Adrenal gland (tissue), 12 donors: ENCODE results near the gene SSR1. TPM values are rescaled to one million over a fixed set of nuclear protein-coding genes. Genes with fewer than 3 reads are reported as not detected.
A peak's percentile ranks its signal among the peaks of the same experiment; 100 is the strongest.
"Not testable (repeated sequence)": the region's sequence is repeated elsewhere in the genome, so short reads cannot be mapped to it uniquely, and the experiment has no call there.

Experiments
- DNase-seq, 7 donors: peaks; one replicate each; pipeline ENCODE4 v3.0.0-alpha.2; 2019 to 2020
- H3K27ac ChIP-seq, 5 donors: fragments of 200-600 bp; sonication (generic) in 4 of 5; 1 replicate in 3 of 5; 2 replicates in 2 of 5; pipeline versions ENCODE4 v1.5.1 to v1.8.0; 2016 to 2020; ENCODE audit warnings: mild to moderate bottlenecking in 1 of 5
- H3K27me3 ChIP-seq: fragments of 200-600 bp; 2 replicates; pipeline ENCODE4 v1.8.0; 2021
- H3K36me3 ChIP-seq, 2 donors: fragments of 200-600 bp; replicated peaks in 1 of 2; 1 replicate in 1 of 2; 2 replicates in 1 of 2; pipeline versions ENCODE4 v1.5.1 to v1.8.0; 2018 to 2022
- H3K4me1 ChIP-seq, 2 donors: fragments of 200-600 bp; replicated peaks in 1 of 2; 1 replicate in 1 of 2; 2 replicates in 1 of 2; pipeline versions ENCODE4 v1.5.1 to v1.8.0; 2018 to 2021
- H3K4me3 ChIP-seq, 4 donors: fragments of 200-600 bp; sonication (generic) in 3 of 4; one replicate each; pipeline ENCODE4 v1.5.1; 2016 to 2018
- H3K9me3 ChIP-seq, 3 donors: fragments of 200-600 bp; sonication (generic) in 1 of 3; replicated peaks in 1 of 3; 1 replicate in 2 of 3; 2 replicates in 1 of 3; pipeline versions ENCODE4 v1.5.1 to v1.8.0; 2016 to 2021
- POLR2A ChIP-seq, 2 donors: fragments of 450-650 bp; IDR thresholded peaks; one replicate each; pipeline ENCODE4 v1.6.1; 2017; ENCODE audit warnings: antibody characterized with exemption in 2 of 2, mild to moderate bottlenecking in 2 of 2, moderate library complexity in 1 of 2
- WGBS, 4 donors: extraction: QIAGEN DNeasy Blood & Tissue Kit in 2 of 4; methylation state at CpG; one replicate each; pipeline versions ENCODE4 v1.1.5 to v1.1.7; 2013 to 2017; 5-methylcytosine and 5-hydroxymethylcytosine counted together
- intact Hi-C, 2 donors: fragments of 100-400 bp; cut with DNase I; formaldehyde crosslinking; loops; one replicate each; pipeline versions ENCODE4 v1.14.1 to v1.15.0; 2022 to 2023
- polyA plus RNA-seq, 3 donors: library from polyadenylated mRNA; stranded (reverse); fragments of 200-250 nt in 2 of 3; fragments of 350-450 nt in 1 of 3; fragmentation: Illumina TruSeq in 1 of 3; extraction: RNeasy Lipid Tissue Mini Kit (QIAGEN cat#74804) in 1 of 3; gene quantifications; one replicate each; pipeline ENCODE4 v1.2.3, GENCODE V29; 2013 to 2014
- total RNA-seq, 9 donors: library from RNA; depleted of rRNA in 4 of 9; stranded (reverse); fragments of >200 nt in 4 of 9; fragments of 120-200 nt in 1 of 9; fragmentation: NEBNext Ultra II Directional in 1 of 9; extraction: Animal tissue kit (Norgen Biotek cat#: 25700) in 1 of 9; gene quantifications; one replicate each; pipeline versions ENCODE4 v1.1.0 to v1.2.4, GENCODE V29; 2013 to 2023
- TF ChIP-seq, protein P1 (sequence below), 6 experiments: fragments of 450-650 bp in 4 of 6; fragments of 200-600 bp in 2 of 6; sonication (generic) in 1 of 6; IDR thresholded peaks; 1 replicate in 5 of 6; 2 replicates in 1 of 6; pipeline versions ENCODE4 v1.5.1 to v1.8.0; 2016 to 2021; ENCODE audit warnings: antibody characterized with exemption in 6 of 6, mild to moderate bottlenecking in 2 of 6, moderate library complexity in 1 of 6
- donor health status: healthy with polysubstance abuse.
- donor health status: Bipolar disorder and iron deficiency.
- donor health status: DM: yes; HTN: yes; CAD: no.
- donor health status: DM: no; HTN: no; CAD: no.
- donor health status: DM: no; HTN: no; CAD: no.
- donor health status: DM: yes; HTN: yes; CAD: no.

The SSR1 gene
- total and polyA plus RNA-seq, 12 donors, result 9.7 to 281 (median 96.3) TPM

DNA sequence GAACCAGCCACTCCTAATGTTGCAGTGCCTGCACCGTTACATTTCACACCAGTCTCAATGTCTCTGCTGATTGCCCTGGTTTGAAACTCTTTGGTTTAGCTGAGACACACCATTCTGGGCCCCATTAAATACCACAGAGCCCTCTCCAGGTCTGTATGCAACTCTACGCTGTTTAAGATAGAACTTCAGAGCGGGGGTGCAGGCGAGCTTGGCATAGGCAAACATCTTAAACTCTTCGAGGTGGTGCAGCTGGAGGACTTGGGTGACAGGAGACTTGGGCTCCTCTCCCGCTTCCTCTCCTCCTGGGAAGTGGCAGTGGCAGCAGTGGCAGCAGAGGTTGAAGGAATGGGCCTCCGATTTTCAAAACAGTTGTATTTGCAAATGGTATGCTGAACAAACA lies 18.5 kb upstream of the SSR1 start:
- 88 to 94% (median 89%) methylated on average over 7 of the region's 7 CpGs for WGBS, 4 donors
- TF ChIP-seq, protein P1, sequence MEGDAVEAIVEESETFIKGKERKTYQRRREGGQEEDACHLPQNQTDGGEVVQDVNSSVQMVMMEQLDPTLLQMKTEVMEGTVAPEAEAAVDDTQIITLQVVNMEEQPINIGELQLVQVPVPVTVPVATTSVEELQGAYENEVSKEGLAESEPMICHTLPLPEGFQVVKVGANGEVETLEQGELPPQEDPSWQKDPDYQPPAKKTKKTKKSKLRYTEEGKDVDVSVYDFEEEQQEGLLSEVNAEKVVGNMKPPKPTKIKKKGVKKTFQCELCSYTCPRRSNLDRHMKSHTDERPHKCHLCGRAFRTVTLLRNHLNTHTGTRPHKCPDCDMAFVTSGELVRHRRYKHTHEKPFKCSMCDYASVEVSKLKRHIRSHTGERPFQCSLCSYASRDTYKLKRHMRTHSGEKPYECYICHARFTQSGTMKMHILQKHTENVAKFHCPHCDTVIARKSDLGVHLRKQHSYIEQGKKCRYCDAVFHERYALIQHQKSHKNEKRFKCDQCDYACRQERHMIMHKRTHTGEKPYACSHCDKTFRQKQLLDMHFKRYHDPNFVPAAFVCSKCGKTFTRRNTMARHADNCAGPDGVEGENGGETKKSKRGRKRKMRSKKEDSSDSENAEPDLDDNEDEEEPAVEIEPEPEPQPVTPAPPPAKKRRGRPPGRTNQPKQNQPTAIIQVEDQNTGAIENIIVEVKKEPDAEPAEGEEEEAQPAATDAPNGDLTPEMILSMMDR (IDR thresholded peaks at IDR 0.05), result no peak
- TF ChIP-seq POLR2A (IDR thresholded peaks at IDR 0.05), result no peak
- no peak for DNase-seq
- Histone ChIP-seq H3K4me1 (no peaks in the 10 kb centered on the region), H3K4me3 (no peak overlapping the region), H3K27me3 (no peaks in the 10 kb centered on the region), H3K27ac (no peak overlapping the region), H3K36me3 (no peaks in the 10 kb centered on the region), H3K9me3 (no peaks in the 10 kb centered on the region)
- intact Hi-C loops, result no loop called here

DNA sequence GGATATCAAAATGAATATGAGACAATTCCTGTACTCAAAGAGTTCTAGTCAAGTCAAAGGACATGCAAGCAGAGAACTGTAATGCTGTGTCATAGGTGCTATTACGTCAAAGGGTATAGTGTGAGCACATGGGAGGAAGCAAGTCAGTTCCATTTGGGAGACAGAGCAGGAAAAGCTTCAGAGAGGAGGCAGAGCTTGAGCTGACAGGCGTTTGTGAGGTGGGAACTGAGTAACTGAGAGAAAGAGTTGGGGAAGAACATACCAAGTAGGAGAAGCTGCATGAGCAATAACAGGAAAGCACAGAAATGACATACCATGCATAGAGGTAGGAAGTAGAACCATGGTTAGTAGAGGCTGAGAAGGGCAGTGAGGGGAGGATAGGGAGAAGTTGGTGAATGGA lies 15.2 kb upstream of the SSR1 start:
- Histone ChIP-seq H3K9me3 (no peaks in the 10 kb centered on the region), H3K27ac (no peak overlapping the region), H3K4me1 (no peaks in the 10 kb centered on the region), H3K36me3 (no peaks in the 10 kb centered on the region), H3K27me3 (no peaks in the 10 kb centered on the region), H3K4me3 (no peak overlapping the region)
- no peak for DNase-seq
- intact Hi-C loops, result no loop called here
- WGBS, 4 donors, result 41 to 63% (median 46%) methylated on average over 2 of the region's 2 CpGs
- no peak for TF ChIP-seq POLR2A (IDR thresholded peaks at IDR 0.05)

DNA sequence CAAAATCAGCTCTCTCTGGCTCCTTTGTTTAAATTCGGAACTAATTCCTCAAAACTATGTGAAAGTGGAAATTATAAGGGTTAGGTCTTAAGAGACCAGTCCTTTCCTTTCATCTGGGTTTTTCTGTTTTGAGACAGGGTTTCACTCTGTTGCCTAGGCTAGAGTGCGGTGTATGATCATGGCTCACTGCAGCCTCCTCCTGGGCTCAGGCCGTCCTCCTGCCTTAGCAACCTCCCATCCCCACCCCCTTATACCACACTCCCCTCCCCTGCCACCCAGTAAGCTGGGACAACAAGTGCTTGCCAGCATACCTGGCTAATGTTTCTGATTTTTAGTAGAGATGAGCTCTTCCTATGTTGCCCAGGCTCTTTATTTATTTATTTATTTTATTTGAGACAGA lies 12.8 kb upstream of the SSR1 start:
- no peaks in the 10 kb centered on the region for H3K9me3 ChIP-seq
- H3K36me3 ChIP-seq, result no peaks in the 10 kb centered on the region
- no peak overlapping the region for H3K27ac ChIP-seq
- WGBS, 4 donors, result 62 to 71% (median 66%) methylated on average over 3 of the region's 3 CpGs
- TF ChIP-seq, protein P1 (IDR thresholded peaks at IDR 0.05), result no peak
- no peak for TF ChIP-seq POLR2A (IDR thresholded peaks at IDR 0.05)
- H3K27me3 ChIP-seq, result no peaks in the 10 kb centered on the region
- H3K4me1 ChIP-seq, result no peaks in the 10 kb centered on the region
- H3K4me3 ChIP-seq, result no peak overlapping the region
- intact Hi-C loops, result no loop called here
- DNase-seq, result no peak

DNA sequence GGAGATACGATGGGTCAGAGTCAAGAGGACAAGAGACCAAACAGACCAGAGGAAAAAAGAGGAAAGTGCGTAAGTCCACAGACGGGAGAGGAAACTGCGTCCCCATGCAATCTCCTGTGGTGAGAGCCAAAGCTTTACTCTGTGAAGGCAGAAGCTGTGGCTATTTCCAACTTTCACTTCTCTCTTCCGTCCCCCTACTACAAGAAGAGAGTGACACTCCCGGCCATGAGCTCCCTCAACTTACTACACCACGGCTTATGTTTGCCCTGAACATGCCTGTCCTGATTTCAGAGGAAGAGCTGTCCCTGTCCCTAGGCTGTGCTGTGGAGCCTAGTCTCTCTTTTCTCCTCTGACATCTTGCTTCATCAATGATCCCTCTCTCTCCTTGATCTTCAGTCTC lies 11.5 kb upstream of the SSR1 start:
- no peaks in the 10 kb centered on the region for H3K27me3 ChIP-seq
- no peak overlapping the region for H3K27ac ChIP-seq
- H3K36me3 ChIP-seq, result no peaks in the 10 kb centered on the region
- no peaks in the 10 kb centered on the region for H3K9me3 ChIP-seq
- TF ChIP-seq, protein P1 (IDR thresholded peaks at IDR 0.05), result no peak
- TF ChIP-seq POLR2A (IDR thresholded peaks at IDR 0.05), result no peak
- peak in 5 of 7 donors; percentile 23 to 56 (median 33) for DNase-seq
- no peak overlapping the region for H3K4me3 ChIP-seq
- intact Hi-C loops, result no loop called here
- H3K4me1 ChIP-seq, result no peaks in the 10 kb centered on the region
- WGBS, 4 donors, result 62 to 81% (median 72%) methylated on average over 7 of the region's 7 CpGs

DNA sequence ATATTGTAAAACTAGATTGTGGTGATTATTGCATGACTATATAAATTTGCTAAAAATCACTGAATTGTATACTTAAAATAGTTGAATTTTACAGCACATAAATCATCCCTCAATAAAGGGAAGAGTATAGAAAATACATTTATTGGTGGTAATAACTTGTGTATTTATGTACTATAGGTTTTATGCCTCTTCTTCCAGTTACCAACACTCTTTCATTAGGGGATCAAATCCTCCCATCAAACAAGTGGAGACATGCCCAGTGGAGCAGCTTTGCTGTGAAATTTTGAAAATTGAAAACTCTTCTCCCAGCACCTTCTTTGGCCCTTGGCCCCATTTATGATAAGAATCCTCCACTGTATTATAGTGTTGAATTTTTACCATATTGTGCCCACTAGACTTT lies 10.1 kb upstream of the SSR1 start:
- Histone ChIP-seq H3K27me3 (no peaks in the 10 kb centered on the region), H3K9me3 (no peaks in the 10 kb centered on the region), H3K4me3 (no peak overlapping the region), H3K27ac (no peak overlapping the region), H3K36me3 (no peaks in the 10 kb centered on the region), H3K4me1 (no peaks in the 10 kb centered on the region)
- TF ChIP-seq POLR2A (IDR thresholded peaks at IDR 0.05), result no peak
- TF ChIP-seq, protein P1 (IDR thresholded peaks at IDR 0.05), result no peak
- intact Hi-C loops, result no loop called here
- DNase-seq, result no peak

DNA sequence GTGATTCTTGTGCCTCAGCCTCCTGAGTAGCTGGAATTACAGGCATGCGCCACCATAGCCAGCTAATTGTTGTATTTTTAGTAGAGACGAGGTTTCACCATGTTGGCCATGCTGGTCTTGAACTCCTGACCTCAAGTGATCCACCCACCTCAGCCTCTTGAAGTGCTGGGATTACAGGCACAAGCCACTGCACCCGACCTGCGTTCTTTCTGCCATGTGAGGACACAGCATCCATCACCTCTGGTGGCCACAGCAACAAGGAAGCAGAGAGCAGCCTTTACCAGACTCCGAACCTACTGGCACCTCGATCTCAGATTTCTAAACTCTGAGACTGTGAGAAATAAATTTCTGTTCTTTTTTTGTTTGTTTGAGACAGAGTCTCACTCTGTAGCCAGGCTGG lies 8.9 kb upstream of the SSR1 start:
- H3K36me3 ChIP-seq, DNase-seq, H3K27ac ChIP-seq, H3K9me3 ChIP-seq, H3K4me3 ChIP-seq, H3K4me1 ChIP-seq, intact Hi-C loops, H3K27me3 ChIP-seq: not testable (repeated sequence)
- 80 to 91% (median 84%) methylated on average over 6 of the region's 6 CpGs for WGBS, 4 donors

DNA sequence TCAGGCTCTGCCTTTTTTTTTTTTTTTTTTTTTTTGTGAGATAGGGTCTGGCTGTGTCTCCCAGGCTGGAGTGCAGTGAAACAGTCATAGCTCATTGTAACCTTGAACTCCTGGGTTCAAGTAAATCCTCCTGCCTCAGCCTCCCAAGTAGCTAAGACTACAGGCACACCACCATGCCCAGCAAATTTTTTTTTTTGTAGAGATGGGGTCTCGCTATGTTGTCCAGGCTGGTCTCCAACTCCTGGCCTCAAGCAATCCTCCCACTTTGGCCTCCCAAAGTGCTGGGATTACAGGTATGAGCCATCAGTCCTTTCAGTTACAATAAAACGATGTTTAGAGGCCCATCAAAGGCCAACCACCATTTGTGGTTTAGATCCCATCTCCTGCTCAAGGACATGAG lies 6.4 kb upstream of the SSR1 start:
- H3K4me3 ChIP-seq, DNase-seq, H3K4me1 ChIP-seq, H3K27ac ChIP-seq, H3K9me3 ChIP-seq, H3K27me3 ChIP-seq, H3K36me3 ChIP-seq, intact Hi-C loops: not testable (repeated sequence)
- 72 to 88% (median 85%) methylated on average over 2 of the region's 2 CpGs for WGBS, 4 donors
